HG03460 (cell line): ENCODE results near the gene CCND2.

Experiments used
- ATAC-seq: cut with Tn5 transposase; IDR thresholded peaks from one replicate; pipeline ENCODE4 v1.9.1; 2021; ENCODE audit not compliant: unreplicated experiment

CCND2 gene

GRCh38 chr12:4256043-4256826 lies 17.3 kb upstream of the CCND2 start:
- ATAC-seq, result no peak

DNA sequence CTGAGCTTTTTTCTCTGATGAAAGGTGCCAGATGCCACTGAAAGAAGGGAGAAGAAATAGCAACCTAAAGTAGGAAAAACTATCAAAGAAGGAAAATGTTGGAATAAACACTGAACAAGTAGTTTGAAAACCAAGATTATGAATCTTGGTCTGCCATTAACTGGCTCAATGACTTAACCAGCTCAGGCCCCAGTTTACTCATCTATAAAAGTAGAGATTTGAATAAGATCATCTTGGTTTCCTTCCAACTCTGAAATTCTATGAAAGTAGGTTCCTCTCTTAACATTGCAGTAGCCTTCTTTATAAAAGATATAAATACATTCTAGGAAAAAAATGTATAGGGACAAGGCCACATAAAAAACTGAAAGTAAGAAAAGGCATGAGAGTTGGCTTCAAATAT lies 16.1 kb upstream of the CCND2 start:
- ATAC-seq, result no peak

DNA sequence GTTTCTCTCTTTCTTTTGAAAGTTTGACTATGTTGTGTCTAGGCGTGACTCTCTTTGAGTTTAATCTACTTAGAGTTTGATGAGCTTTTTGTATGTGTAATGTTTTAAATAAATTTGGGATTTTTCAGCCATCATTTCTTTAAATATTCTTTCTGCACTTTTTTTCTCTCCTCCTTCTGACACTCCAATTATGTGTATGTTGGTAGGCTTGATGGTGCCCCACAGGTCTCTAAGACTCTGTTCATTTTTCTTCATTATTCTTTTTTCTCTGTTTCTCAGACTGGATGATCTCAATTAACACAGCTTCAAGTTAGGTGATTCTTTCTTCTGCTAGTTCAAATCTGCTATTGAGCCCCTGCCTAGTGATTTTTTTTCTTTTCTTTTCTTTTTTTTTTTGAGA lies 14.5 kb upstream of the CCND2 start:
- ATAC-seq, result no peak

GRCh38 chr12:4261655-4262054 lies 11.9 kb upstream of the CCND2 start:
- peak; percentile 83 for ATAC-seq

DNA sequence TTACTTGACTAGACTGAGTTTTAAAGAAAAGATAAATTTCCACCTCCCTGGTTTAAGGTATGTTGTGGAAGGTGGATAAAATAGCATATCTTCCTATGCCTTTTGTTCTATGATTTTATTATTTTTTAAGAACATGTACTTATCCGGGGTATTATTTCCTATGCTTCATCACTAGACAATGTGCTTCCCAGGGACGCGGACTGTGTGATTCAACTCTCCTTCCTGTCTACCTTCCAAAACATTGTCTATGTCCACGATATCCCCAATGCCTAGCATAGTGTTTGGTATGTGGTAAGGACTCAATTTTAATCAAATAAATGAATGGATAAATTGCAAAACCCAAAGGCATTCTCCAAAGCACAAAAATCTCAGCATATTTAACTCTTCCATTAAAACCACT lies 8.3 kb upstream of the CCND2 start:
- ATAC-seq, result no peak

DNA sequence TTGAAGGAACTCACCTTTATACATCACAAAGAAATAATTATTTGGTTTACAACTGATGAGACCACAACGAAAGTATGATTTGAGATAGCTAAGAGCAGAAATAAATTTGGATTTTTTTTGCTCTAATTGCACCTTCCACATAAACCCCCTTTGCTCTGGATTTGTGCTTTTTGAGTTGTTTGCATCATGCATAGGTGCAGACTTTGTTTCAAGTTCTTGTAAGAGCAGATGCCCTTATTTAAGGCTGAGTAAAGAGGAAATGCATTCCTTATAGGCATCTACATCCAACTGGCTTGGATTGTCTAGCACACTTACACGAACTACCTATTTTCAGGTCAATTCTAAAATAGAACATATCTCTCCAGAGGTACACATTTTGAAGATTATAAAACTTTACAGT lies 6.6 kb upstream of the CCND2 start:
- ATAC-seq, result no peak

- no peak for ATAC-seq
Observed at GRCh38 chr12:4267704-4268328, 5.7 kb upstream of the CCND2 start.

DNA sequence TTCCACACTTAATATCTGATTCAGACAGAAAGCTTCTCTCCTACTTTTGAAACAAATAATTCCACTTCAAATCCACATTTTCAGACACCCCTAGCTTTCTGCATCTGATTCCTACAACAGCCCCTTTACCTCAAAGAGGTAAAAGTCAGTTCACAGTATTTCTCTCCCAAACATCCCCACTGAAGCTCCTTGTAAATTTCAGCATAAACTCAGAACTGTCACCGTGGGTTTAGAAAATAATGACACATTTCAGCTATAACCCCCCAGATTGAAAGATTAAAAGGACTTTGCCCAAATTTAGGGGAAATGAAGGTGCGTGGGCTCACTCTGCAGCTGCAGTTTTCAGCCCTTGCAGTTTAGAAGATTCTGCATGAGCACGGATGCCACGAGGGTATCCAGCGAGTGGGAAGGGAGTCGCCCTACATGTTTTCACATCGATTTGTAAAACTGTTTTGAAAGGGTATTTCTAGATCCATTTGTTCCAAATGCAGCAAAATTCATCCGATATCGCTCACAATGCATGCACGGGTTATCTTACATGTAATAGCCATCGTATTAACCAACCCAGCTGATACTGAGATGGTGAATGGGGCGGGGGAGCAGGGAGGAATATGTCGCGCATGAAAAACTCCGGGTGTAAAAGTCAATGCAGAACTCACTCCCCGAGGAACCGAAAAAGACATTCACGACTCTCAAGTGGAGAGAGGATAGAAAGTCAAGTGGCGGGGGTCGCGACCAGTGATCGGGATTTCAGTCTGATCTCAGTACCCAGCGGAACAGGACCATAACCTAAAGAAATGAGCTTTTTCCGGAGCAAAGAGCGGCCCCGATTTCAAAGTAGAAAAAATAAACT lies 5.0 kb upstream of the CCND2 start:
- ATAC-seq, result no peak

DNA sequence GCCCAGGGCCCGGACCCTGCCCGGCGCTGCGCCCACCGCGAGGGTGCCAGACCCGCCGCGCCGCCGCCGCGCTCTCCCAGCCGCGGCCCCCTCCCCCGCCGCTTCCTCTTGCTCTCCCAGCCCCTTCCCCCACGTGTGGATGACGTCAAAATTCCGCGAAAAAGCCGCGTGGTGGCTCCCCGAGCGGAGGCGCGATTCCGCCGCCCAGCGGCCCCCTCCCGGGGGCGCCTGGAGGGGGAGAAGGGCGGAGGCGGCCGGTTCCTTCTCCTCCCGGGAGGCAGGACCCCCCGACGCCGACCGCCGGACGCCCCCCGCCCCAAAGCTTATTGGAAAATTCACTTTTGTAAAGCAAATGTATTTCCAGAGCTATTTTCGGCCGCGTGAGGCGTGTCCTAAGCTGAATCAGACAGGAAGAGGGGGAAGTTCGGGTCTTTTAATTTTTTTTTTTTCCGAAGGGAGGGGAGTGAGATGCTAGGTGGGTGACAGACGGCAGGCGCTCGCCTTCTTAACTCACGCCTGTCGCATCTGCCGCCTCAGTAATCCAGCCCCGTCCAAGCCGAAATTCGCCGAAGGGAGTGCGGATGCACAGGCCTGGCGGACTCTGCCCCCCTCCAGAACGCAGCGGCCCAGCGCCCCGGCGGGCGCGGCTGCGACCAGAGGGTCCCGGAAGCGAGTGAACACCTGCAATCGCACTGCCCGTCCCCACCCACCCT lies 4.1 kb upstream of the CCND2 start:
- peak; percentile 22 for ATAC-seq

DNA sequence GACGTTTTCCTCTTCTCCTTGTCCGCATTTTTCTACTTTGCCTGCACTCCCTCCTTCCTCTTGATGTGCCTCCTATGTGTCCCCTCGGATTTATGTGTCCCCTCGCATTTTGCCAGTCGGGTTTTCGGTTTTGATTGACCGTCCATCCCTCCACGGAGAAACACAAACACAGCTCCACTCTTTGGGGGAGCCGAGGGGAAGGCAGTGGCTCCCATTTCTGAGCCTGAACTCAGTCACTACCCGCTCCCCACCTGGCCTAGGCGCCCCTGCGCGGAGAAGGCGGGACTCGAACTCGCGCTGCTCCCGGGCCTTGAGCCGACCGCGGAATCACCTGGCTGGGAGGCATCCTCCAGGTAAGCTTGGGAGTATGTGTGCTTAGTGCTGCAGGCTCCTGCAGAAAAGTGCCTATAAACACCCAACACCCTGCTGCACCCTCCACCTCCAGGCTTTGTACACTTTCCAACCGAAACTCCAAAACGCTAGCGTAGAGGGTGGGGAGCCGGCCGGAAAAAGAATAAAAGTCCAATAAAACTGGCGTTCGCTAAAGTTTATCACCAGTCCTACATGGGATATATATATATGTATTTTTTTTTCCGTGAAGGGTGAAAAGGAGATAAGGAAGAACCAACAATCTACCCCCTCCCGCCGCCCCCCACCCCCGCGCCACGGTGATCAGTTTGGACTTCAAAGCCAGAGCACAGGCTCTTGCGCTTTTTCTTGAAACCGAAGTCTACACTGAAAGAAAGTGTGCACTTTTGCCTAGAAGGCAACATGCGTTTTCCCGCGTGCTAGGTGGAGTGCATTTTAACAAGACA lies 3.3 kb upstream of the CCND2 start:
- ATAC-seq, result no peak

- ATAC-seq, result no peak
Observed at GRCh38 chr12:4270831-4271716, 2.5 kb upstream of the CCND2 start.

DNA sequence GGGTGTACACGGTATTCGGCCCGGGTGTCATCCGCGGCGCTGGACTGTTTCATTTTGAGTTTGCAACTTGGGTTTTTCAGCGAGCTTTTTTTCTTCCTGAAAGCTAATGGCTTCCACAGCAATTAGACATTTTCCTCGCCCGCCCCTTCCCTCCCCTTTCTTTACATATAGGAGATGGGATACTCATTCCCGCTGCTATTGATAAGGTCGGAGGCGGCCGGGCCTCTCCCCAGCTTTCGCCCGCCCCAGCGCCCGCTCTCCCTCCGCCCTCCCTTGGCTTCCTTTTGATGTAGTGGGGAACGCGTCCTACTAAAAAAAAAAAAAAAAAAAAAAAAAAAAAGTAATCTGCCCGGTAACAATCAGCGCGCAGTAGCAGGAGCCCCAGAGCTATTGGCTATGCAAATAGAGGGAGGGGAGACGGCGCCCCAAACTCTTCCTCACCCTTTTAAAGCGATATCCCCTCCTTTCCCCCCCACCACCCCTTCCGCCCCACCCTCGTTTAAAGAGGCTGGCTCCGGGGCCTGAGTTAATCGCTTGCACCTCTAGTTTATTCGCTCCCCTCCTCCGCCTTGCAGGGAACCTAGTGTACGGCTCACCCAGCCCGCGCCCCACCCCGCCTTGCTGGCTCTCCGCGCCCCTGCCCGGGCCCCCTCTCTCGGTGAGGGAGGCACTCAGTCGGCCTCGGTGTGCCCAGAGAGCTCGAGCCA lies 1.7 kb upstream of the CCND2 start:
- ATAC-seq, result peak; percentile 46

GRCh38 chr12:4272424-4273272 lies 914 bp upstream of the CCND2 start:
- ATAC-seq, result no peak

DNA sequence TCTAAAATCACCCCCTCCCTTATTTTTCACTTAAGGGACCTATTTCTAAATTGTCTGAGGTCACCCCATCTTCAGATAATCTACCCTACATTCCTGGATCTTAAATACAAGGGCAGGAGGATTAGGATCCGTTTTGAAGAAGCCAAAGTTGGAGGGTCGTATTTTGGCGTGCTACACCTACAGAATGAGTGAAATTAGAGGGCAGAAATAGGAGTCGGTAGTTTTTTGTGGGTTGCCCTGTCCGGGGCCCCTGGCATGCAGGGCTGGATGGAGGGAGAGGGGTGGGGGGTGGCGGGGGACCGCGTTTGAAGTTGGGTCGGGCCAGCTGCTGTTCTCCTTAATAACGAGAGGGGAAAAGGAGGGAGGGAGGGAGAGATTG lies 300 bp upstream of the CCND2 start:
- no peak for ATAC-seq

GRCh38 chr12:4274396-4275015 lies 944 bp downstream of the CCND2 start:
- no peak for ATAC-seq

DNA sequence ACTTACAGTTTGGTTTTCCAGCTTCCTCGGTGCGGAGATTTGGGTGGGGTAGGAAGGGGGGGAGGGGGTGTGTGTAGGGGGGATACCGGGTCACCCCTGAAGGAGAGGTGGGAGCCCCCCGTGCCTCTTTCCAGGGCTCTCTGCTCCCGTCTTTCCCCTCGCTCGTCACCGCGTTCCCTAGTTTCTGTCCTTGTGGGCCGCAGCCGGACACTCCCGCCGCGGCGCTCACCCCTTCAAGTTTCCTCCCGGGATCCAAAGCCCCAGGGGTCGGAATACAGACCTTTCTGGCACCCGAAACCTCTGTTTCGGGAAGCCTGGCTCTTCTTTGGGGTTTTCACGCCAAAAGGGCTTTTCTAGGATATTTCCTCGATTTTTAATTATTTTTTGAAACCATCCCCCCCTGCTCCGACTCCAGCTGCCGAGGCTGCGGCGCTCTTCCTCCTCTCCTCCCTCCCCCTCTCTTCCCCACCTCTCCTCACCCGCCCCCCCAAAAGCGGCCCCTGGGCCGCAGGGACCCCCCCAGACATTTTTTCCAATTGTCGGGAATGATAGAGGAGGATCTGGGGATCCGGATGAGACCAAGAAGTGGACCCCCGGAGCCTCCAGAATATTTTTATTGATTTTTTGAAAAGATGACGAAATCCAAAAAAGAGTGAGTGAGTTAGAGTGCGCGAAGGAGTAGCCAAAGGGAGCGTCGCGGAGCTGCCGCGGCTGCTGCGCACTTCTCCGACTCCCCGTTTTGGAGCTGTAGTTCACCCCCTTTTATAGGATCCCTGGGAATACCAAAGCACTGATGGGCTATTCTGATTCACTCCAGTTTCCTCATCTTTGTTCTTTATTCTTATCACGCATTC lies 1.7 kb downstream of the CCND2 start:
- no peak for ATAC-seq
